IMR-90 (cell line): ENCODE measurements around the gene TBCK. TPM values are rescaled to one million over a fixed set of nuclear protein-coding genes. Genes with fewer than 3 reads are reported as not detected.

ENCODE experiments used
- ATAC-seq: fragments of 200-7000 bp; cut with Tn5 transposase; 2 replicates; pipeline ENCODE4 v1.9.1; 2020; ENCODE audit warnings: low read depth, mild to moderate bottlenecking, moderate library complexity
- BruUV-seq: library from RNA; stranded (reverse); fragments of 400-500 nt; replicated peaks from 2 replicates; lab custom pipeline; 2021; lab: Mats Ljungman, UMichigan
- CTCF ChIA-PET: fragments of 300-600 bp; formaldehyde crosslinking; extraction: SDS; loops from one replicate; lab custom pipeline; 2021; ENCODE audit warnings: antibody characterized with exemption; lab: Yijun Ruan, JAX
- POLR2A ChIA-PET: fragments of 300-600 bp; sonication (Branson Sonifier 250); formaldehyde crosslinking; loops from one replicate; lab custom pipeline; 2022; ENCODE audit warnings: antibody characterized with exemption; ENCODE audit not compliant: unreplicated experiment; lab: Charles Lee
- DNase-seq: peaks from one replicate; pipeline ENCODE4 v3.0.0; 2013
- H2AFZ ChIP-seq: replicated peaks from 2 replicates; pipeline ENCODE3; 2013; ENCODE audit warnings: low read length, mild to moderate bottlenecking; ENCODE audit not compliant: poor library complexity
- H2AK5ac ChIP-seq: 2 replicates; pipeline ENCODE4 v1.6.1; 2013; ENCODE audit warnings: low read depth, low read length, inconsistent platforms
- H2AK9ac ChIP-seq: replicated peaks from 2 replicates; pipeline ENCODE3; 2013; ENCODE audit warnings: mild to moderate bottlenecking, low read depth, low read length, moderate library complexity; ENCODE audit not compliant: poor library complexity
- H2BK120ac ChIP-seq: 2 replicates; pipeline ENCODE4 v1.6.1; 2013; ENCODE audit warnings: low read depth, low read length, inconsistent platforms
- H2BK15ac ChIP-seq: 3 replicates; pipeline ENCODE4 v1.6.1; 2013; ENCODE audit warnings: low read depth, low read length, inconsistent platforms
- H2BK20ac ChIP-seq: 2 replicates; pipeline ENCODE4 v1.6.1; 2013; ENCODE audit warnings: low read depth, mild to moderate bottlenecking, inconsistent platforms, low read length, moderate library complexity
- H2BK5ac ChIP-seq: 2 replicates; pipeline ENCODE4 v1.6.1; 2013; ENCODE audit warnings: mild to moderate bottlenecking, low read depth, low read length, inconsistent platforms; ENCODE audit not compliant: poor library complexity, severe bottlenecking
- H3K14ac ChIP-seq: replicated peaks from 2 replicates; pipeline ENCODE4 v1.6.1; 2013; ENCODE audit warnings: low read depth, low read length, inconsistent platforms
- H3K18ac ChIP-seq: 2 replicates; pipeline ENCODE4 v1.6.1; 2013; ENCODE audit warnings: low read depth, low read length, control low read depth
- H3K23ac ChIP-seq: 2 replicates; pipeline ENCODE4 v1.6.1; 2013; ENCODE audit warnings: low read depth, low read length, inconsistent platforms
- H3K27ac ChIP-seq: 2 replicates; pipeline ENCODE4 v1.5.1; 2013; ENCODE audit warnings: mild to moderate bottlenecking, control low read depth, low read length; ENCODE audit not compliant: insufficient read depth
- H3K27me3 ChIP-seq: 2 replicates; pipeline ENCODE4 v1.6.1; 2013; ENCODE audit warnings: low read length; ENCODE audit not compliant: control insufficient read depth, insufficient read depth
- H3K36me3 ChIP-seq: 2 replicates; pipeline ENCODE4 v1.6.1; 2013; ENCODE audit warnings: low read length, mixed read lengths; ENCODE audit not compliant: control insufficient read depth, insufficient read depth
- H3K4ac ChIP-seq: 2 replicates; pipeline ENCODE4 v1.6.1; 2013; ENCODE audit warnings: low read depth, low read length, inconsistent platforms
- H3K4me1 ChIP-seq: 2 replicates; pipeline ENCODE4 v1.6.1; 2013; ENCODE audit warnings: low read length, mixed read lengths; ENCODE audit not compliant: control insufficient read depth, insufficient read depth
- H3K4me2 ChIP-seq: 2 replicates; pipeline ENCODE4 v1.6.1; 2013; ENCODE audit warnings: low read depth, mild to moderate bottlenecking, control low read depth, low read length, moderate library complexity
- H3K4me3 ChIP-seq: 2 replicates; pipeline ENCODE4 v1.5.1; 2013; ENCODE audit warnings: low read depth, mild to moderate bottlenecking, control low read depth, low read length, moderate library complexity; ENCODE audit not compliant: insufficient read depth
- H3K56ac ChIP-seq: 2 replicates; pipeline ENCODE4 v1.6.1; 2013; ENCODE audit warnings: low read length, inconsistent platforms; ENCODE audit not compliant: insufficient read depth; ENCODE audit errors: extremely low read depth
- H3K79me1 ChIP-seq, 2 experiments: 2 replicates each; pipeline ENCODE4 v1.6.1; 2013; ENCODE audit warnings: low read length in 2 of 2, inconsistent platforms in 1 of 2, low read depth in 1 of 2
- H3K9ac ChIP-seq: 2 replicates; pipeline ENCODE4 v1.6.1; 2013; ENCODE audit warnings: low read depth, low read length, control low read depth
- H3K9me1 ChIP-seq: 2 replicates; pipeline ENCODE4 v1.6.1; 2013; ENCODE audit warnings: low read length, inconsistent platforms; ENCODE audit not compliant: insufficient read depth
- H3K9me3 ChIP-seq: 2 replicates; pipeline ENCODE4 v1.6.1; 2013; ENCODE audit warnings: low read length; ENCODE audit not compliant: control insufficient read depth, insufficient read depth
- H4K20me1 ChIP-seq: 2 replicates; pipeline ENCODE4 v1.6.1; 2013; ENCODE audit warnings: low read length, inconsistent platforms; ENCODE audit not compliant: insufficient read depth
- H4K5ac ChIP-seq: 2 replicates; pipeline ENCODE4 v1.6.1; 2013; ENCODE audit warnings: mild to moderate bottlenecking, low read depth, low read length, control low read depth
- H4K8ac ChIP-seq, 2 experiments: 2 replicates each; pipeline ENCODE4 v1.6.1; 2013; ENCODE audit warnings: low read depth in 2 of 2, low read length in 2 of 2, control low read depth in 1 of 2, inconsistent platforms in 1 of 2
- H4K91ac ChIP-seq: 2 replicates; pipeline ENCODE4 v1.6.1; 2013; ENCODE audit warnings: low read depth, low read length, inconsistent platforms; ENCODE audit not compliant: insufficient read depth
- BHLHE40 ChIP-seq: fragments of 150-350 bp; IDR thresholded peaks from 2 replicates; pipeline ENCODE4 v1.6.1; 2016; ENCODE audit warnings: mild to moderate bottlenecking, low read depth, low read length
- RCOR1 ChIP-seq: IDR thresholded peaks from 2 replicates; pipeline ENCODE4 v1.6.1; 2012; ENCODE audit warnings: mild to moderate bottlenecking, low read length, improper control_type of control experiment; ENCODE audit not compliant: insufficient replicate concordance
- SMC3 ChIP-seq: fragments of 150-350 bp; IDR thresholded peaks from 2 replicates; pipeline ENCODE4 v1.6.1; 2016; ENCODE audit warnings: low read depth, mild to moderate bottlenecking, antibody characterized with exemption, low read length, moderate library complexity
- WGBS, 2 experiments: methylation state at CpG; one replicate each; pipeline versions ENCODE4 v1.1.5 to v1.1.7; 2013; ENCODE audit warnings: missing lambda C conversion rate in 2 of 2; ENCODE audit not compliant: insufficient read length in 1 of 2; ENCODE audit errors: extremely low coverage in 2 of 2; 5-methylcytosine and 5-hydroxymethylcytosine counted together
- dilution Hi-C: fragments of 300-500 bp; cut with HindIII; formaldehyde crosslinking; loops from one replicate; pipeline ENCODE4 v1.14.3; 2018; ENCODE audit warnings: low sequenced_read_pairs; ENCODE audit not compliant: unreplicated experiment
- in situ Hi-C: fragments of 300-500 bp; cut with MboI; formaldehyde crosslinking; loops from 3 replicates; pipeline ENCODE4 v1.14.3; 2019; ENCODE audit warnings: low sequenced_read_pairs, inconsistent platforms, mixed read lengths
- intact Hi-C: fragments of 100-400 bp; cut with micrococcal nuclease; formaldehyde crosslinking; loops from 2 replicates; pipeline ENCODE4 v1.10.0; 2022
- polyA plus RNA-seq, 3 experiments: library from polyadenylated mRNA; depleted of rRNA; stranded (reverse); fragments of >200 nt; gene quantifications; 2 replicates each; pipeline ENCODE4 v1.2.3, GENCODE V29; 2012; ENCODE audit warnings: low replicate concordance in 1 of 3
- total RNA-seq: library from RNA; depleted of rRNA; stranded (reverse); fragments of >200 nt; gene quantifications from 2 replicates; pipeline ENCODE4 v1.2.3, GENCODE V29; 2012

Gene TBCK
- total and polyA plus RNA-seq, 2 of the 4 experiments (the other 2 are of a cell fraction) = 10.7 to 29.9 TPM

DNA sequence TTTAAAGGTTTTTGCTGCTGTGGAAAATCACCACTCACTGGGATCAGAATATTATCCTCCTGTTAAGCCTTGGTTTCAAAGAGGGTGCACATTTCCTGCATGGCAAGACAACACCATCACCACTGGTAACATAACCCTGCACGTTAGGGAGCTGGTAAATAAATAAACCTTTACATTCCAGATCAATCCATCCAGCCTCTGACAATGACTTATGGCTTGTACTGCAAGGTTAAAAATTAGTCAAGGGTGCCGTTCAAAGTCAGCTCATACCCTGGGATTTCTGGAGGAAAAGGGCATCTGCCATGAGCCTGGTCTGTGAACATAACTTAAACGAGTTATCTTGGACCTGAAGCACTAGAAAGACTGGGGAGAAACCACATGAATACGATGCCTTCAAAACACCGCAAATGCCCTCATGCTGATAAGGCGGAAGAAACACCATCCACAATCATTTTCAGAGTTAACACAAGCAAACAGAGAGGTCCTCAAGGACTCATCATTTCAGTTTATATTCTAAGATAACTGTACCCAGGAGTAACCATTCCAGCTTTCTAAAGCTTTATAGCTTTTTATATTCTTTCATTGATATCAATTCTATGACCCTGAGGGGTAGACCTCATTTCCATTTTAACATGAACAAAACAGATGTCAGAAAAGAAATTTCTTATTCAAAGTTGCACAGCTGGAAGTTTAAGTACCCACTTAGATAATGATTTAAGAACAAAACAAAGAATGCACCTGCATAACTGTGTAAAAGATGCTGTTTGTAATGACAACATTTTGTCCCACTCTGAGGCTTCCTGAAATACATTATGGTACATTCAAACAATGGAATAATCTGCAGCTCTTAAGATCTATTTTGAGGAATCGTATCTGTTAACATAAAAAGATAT is 317.6 kb downstream of the TBCK start:
- H3K23ac ChIP-seq = no peak overlapping the region
- no peak overlapping the region for H3K4me2 ChIP-seq
- TF ChIP-seq SMC3 (no peak), RCOR1 (no peak), BHLHE40 (no peak)
- no peaks in the 10 kb centered on the region for H3K4me1 ChIP-seq
- no peak overlapping the region for H2AK5ac ChIP-seq
- H3K9ac ChIP-seq = no peak overlapping the region
- CTCF ChIA-PET = interaction anchor here (0.6 kb wide), 1 partner anchor 19 kb away, joined by 5 read pairs; no protein-coding TSS in a partner anchor
- no peaks in the 10 kb centered on the region for H3K36me3 ChIP-seq
- no peak overlapping the region for H3K14ac ChIP-seq
- DNase-seq = no peak
- no peak overlapping the region for H2BK5ac ChIP-seq
- H2BK120ac ChIP-seq = no peak overlapping the region
- no peak overlapping the region for H3K27ac ChIP-seq
- ATAC-seq = no peak
- POLR2A ChIA-PET = no interaction called here
- in situ Hi-C loops = no loop called here
- no peak overlapping the region for H2AK9ac ChIP-seq
- no peak overlapping the region for H4K5ac ChIP-seq
- H4K20me1 ChIP-seq = no peaks in the 10 kb centered on the region
- no peaks in the 10 kb centered on the region for H3K9me1 ChIP-seq
- no TSS peak for BruUV-seq
- no peak overlapping the region for H4K8ac ChIP-seq
- H2AFZ ChIP-seq = no peak overlapping the region
- intact Hi-C loops = no loop called here
- no peak overlapping the region for H3K4me3 ChIP-seq
- H2BK20ac ChIP-seq = no peak overlapping the region
- H3K27me3 ChIP-seq = peaks cover 4% of the 10 kb centered on the region
- no peak overlapping the region for H3K56ac ChIP-seq
- no peak overlapping the region for H4K91ac ChIP-seq
- H3K79me1 ChIP-seq = no peaks in the 10 kb centered on the region
- H3K9me3 ChIP-seq = no peaks in the 10 kb centered on the region
- no peak overlapping the region for H2BK15ac ChIP-seq
- H3K4ac ChIP-seq = no peak overlapping the region
- dilution Hi-C loops = no loop called here
- WGBS, 2 experiments = no CpG with 5 or more reads among the region's 7 CpGs
- no peak overlapping the region for H3K18ac ChIP-seq
